Esophagus squamous epithelium (tissue), 5 donors: ENCODE measurements around the gene RTN3. TPM values are rescaled to one million over a fixed set of nuclear protein-coding genes. Genes with fewer than 3 reads are reported as not detected.

ENCODE experiments used
- DNase-seq: peaks from one replicate; lab custom pipeline; 2025; lab: John Stamatoyannopoulos, UW
- H3K27ac ChIP-seq, 4 donors: fragments of 200-600 bp; sonication (generic); one replicate each; pipeline ENCODE4 v1.5.1; 2016 to 2019; ENCODE audit warnings: mild to moderate bottlenecking in 1 of 4
- H3K27me3 ChIP-seq, 4 donors: fragments of 200-600 bp; sonication (generic); 1 replicate in 3 of 4; 2 replicates in 1 of 4; pipeline versions ENCODE4 v1.5.1 to v1.6.0; 2017 to 2021; ENCODE audit warnings: antibody characterized with exemption in 1 of 4
- H3K36me3 ChIP-seq, 3 donors: fragments of 200-600 bp; sonication (generic); one replicate each; pipeline ENCODE4 v1.5.1; 2016 to 2019
- H3K4me1 ChIP-seq, 3 donors: fragments of 200-600 bp; sonication (generic); one replicate each; pipeline ENCODE4 v1.5.1; 2017 to 2019
- H3K4me3 ChIP-seq, 4 donors: fragments of 200-600 bp; sonication (generic); 1 replicate in 3 of 4; 2 replicates in 1 of 4; pipeline ENCODE4 v1.5.1; 2016 to 2019; ENCODE audit warnings: mild to moderate bottlenecking in 2 of 4, moderate library complexity in 1 of 4
- H3K9me3 ChIP-seq, 3 donors: fragments of 200-600 bp; sonication (generic); one replicate each; pipeline ENCODE4 v1.5.1; 2016 to 2019
- POLR2A ChIP-seq, 4 donors: fragments of 450-650 bp; IDR thresholded peaks; one replicate each; pipeline ENCODE4 v1.6.1; 2017; ENCODE audit warnings: antibody characterized with exemption in 4 of 4, mild to moderate bottlenecking in 4 of 4, moderate library complexity in 3 of 4
- WGBS, 2 donors: methylation state at CpG; one replicate each; pipeline ENCODE4 v1.1.5; 2018; 5-methylcytosine and 5-hydroxymethylcytosine counted together
- intact Hi-C: fragments of 100-400 bp; cut with DNase I; formaldehyde crosslinking; loops from one replicate; pipeline ENCODE4 v1.15.0; 2022
- total RNA-seq, 4 donors: library from RNA; depleted of rRNA; stranded (reverse); fragments of >200 nt; gene quantifications; one replicate each; pipeline ENCODE4 v1.1.0, GENCODE V29; 2016
- TF ChIP-seq, protein P1 (sequence below), 6 experiments: fragments of 450-650 bp in 4 of 6; fragments of 200-600 bp in 2 of 6; sonication (generic) in 2 of 6; IDR thresholded peaks; one replicate each; pipeline ENCODE4 v1.5.1; 2016 to 2019; ENCODE audit warnings: antibody characterized with exemption in 6 of 6, mild to moderate bottlenecking in 4 of 6, moderate library complexity in 4 of 6
- donor health status: DM: yes; HTN: yes; CAD: no.

The RTN3 gene
- total RNA-seq, 4 donors from 2014 or later = 48.0 to 78.3 (median 58.4) TPM

GRCh38 chr11:63716046-63716445 lies 34.7 kb downstream of the RTN3 start:
- intact Hi-C loops = no loop called here
- TF ChIP-seq POLR2A (IDR thresholded peaks at IDR 0.05) = no peak
- TF ChIP-seq, protein P1, sequence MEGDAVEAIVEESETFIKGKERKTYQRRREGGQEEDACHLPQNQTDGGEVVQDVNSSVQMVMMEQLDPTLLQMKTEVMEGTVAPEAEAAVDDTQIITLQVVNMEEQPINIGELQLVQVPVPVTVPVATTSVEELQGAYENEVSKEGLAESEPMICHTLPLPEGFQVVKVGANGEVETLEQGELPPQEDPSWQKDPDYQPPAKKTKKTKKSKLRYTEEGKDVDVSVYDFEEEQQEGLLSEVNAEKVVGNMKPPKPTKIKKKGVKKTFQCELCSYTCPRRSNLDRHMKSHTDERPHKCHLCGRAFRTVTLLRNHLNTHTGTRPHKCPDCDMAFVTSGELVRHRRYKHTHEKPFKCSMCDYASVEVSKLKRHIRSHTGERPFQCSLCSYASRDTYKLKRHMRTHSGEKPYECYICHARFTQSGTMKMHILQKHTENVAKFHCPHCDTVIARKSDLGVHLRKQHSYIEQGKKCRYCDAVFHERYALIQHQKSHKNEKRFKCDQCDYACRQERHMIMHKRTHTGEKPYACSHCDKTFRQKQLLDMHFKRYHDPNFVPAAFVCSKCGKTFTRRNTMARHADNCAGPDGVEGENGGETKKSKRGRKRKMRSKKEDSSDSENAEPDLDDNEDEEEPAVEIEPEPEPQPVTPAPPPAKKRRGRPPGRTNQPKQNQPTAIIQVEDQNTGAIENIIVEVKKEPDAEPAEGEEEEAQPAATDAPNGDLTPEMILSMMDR (IDR thresholded peaks at IDR 0.05) = no peak
- Histone ChIP-seq H3K4me1 (no peaks in the 10 kb centered on the region), H3K27ac (no peak overlapping the region), H3K4me3 (no peak overlapping the region), H3K9me3 (no peaks in the 10 kb centered on the region), H3K27me3 (no peaks in the 10 kb centered on the region), H3K36me3 (peaks cover 0 to 11% (median 0%) of the 10 kb centered on the region in 3 donors)
- DNase-seq = no peak

GRCh38 chr11:63719001-63719400 lies 37.7 kb downstream of the RTN3 start:
- TF ChIP-seq, protein P1 (IDR thresholded peaks at IDR 0.05) = no peak
- no peak for TF ChIP-seq POLR2A (IDR thresholded peaks at IDR 0.05)
- Histone ChIP-seq H3K9me3 (no peaks in the 10 kb centered on the region), H3K4me1 (no peaks in the 10 kb centered on the region), H3K27ac (no peak overlapping the region), H3K36me3 (peaks cover 0 to 11% (median 0%) of the 10 kb centered on the region in 3 donors), H3K27me3 (no peaks in the 10 kb centered on the region), H3K4me3 (no peak overlapping the region)
- 78 to 80% methylated on average over 1 of the region's 1 CpG for WGBS, 2 donors
- intact Hi-C loops = no loop called here
- no peak for DNase-seq

- TF ChIP-seq, protein P1 (IDR thresholded peaks at IDR 0.05) = no peak
- no peak for TF ChIP-seq POLR2A (IDR thresholded peaks at IDR 0.05)
- H3K27ac ChIP-seq = no peak overlapping the region
- H3K4me3 ChIP-seq = no peak overlapping the region
- 69 to 84% methylated on average over 2 of the region's 2 CpGs for WGBS, 2 donors
- intact Hi-C loops = no loop called here
- no peaks in the 10 kb centered on the region for H3K4me1 ChIP-seq
- H3K36me3 ChIP-seq = peaks cover 0 to 11% (median 0%) of the 10 kb centered on the region in 3 donors
- no peaks in the 10 kb centered on the region for H3K27me3 ChIP-seq
- no peaks in the 10 kb centered on the region for H3K9me3 ChIP-seq
- DNase-seq = no peak
Observed at GRCh38 chr11:63719987-63720386, 38.7 kb downstream of the RTN3 start.

DNA sequence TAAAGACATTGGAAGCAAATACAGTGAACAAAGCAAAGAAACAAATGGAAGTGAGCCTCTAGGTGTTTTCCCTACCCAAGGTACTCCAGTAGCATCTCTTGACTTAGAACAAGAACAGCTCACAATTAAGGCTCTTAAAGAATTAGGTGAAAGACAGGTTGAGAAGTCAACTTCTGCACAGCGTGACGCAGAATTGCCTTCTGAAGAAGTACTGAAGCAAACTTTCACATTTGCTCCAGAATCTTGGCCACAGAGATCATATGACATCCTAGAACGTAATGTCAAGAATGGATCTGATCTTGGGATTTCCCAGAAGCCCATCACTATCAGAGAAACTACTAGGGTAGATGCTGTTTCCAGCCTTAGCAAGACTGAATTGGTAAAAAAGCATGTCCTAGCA lies 39.3 kb downstream of the RTN3 start:
- H3K36me3 ChIP-seq = peaks cover 0 to 11% (median 0%) of the 10 kb centered on the region in 3 donors
- TF ChIP-seq, protein P1 (IDR thresholded peaks at IDR 0.05) = no peak
- no peak for TF ChIP-seq POLR2A (IDR thresholded peaks at IDR 0.05)
- H3K4me1 ChIP-seq = no peaks in the 10 kb centered on the region
- intact Hi-C loops = no loop called here
- no peaks in the 10 kb centered on the region for H3K9me3 ChIP-seq
- no peak overlapping the region for H3K4me3 ChIP-seq
- H3K27me3 ChIP-seq = no peaks in the 10 kb centered on the region
- WGBS, 2 donors = 83 to 84% methylated on average over 3 of the region's 3 CpGs
- DNase-seq = no peak
- H3K27ac ChIP-seq = no peak overlapping the region

DNA sequence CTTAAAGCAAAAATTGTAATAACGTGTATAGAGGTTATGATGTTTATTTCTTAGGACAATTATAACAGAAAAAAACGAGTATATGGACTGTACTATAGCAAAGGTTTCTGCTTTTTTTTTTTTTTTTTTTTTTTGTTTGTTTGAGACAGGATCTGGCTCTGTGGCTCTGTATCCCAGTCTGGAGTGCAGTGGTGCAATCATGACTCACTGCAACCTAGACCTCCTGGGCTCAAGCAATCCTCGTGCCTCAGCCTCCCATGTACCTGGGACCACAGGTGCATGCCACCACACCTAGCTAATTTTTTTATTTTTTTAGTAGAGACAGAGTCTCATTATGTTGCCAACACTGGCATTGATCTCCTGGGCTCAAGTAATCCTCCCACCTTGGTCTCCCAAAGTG lies 48.0 kb downstream of the RTN3 start:
- 75 to 81% methylated on average over 3 of the region's 3 CpGs for WGBS, 2 donors
- Histone ChIP-seq H3K9me3 (no peaks in the 10 kb centered on the region), H3K27me3 (no peaks in the 10 kb centered on the region), H3K4me3 (no peak overlapping the region), H3K4me1 (no peaks in the 10 kb centered on the region), H3K36me3 (no peaks in the 10 kb centered on the region), H3K27ac (no peak overlapping the region)
- no peak for TF ChIP-seq POLR2A (IDR thresholded peaks at IDR 0.05)
- TF ChIP-seq, protein P1 (IDR thresholded peaks at IDR 0.05) = no peak
- intact Hi-C loops = no loop called here
- no peak for DNase-seq
